Measurements from ENCODE around the gene ZNF248.
A peak's percentile ranks its signal among the peaks of the same experiment; 100 is the strongest.

ZNF248 gene

GRCh38 chr10:37812290-37812689, 45.1 kb downstream of the ZNF248 start:
- no peaks in the 10 kb centered on the region for H3K36me3 ChIP-seq (ENCODE audit: low read depth)
- H3K9me3 ChIP-seq (ENCODE audit: severe bottlenecking), result peaks cover 7% of the 10 kb centered on the region
- ATAC-seq (ENCODE audit: low read depth), result no peak
- H3K27me3 ChIP-seq (ENCODE audit: insufficient read depth, poor library complexity, severe bottlenecking), result no peaks in the 10 kb centered on the region
- no peak for DNase-seq (ENCODE audit: low spot score)
- no peaks in the 10 kb centered on the region for H3K4me1 ChIP-seq (ENCODE audit: insufficient read depth, poor library complexity, severe bottlenecking)
- H3K27ac ChIP-seq (ENCODE audit: poor library complexity, severe bottlenecking), result no peak overlapping the region
- no peak for TF ChIP-seq CTCF (IDR thresholded peaks at IDR 0.05; ENCODE audit: poor library complexity, severe bottlenecking)
- no peak overlapping the region for H3K4me3 ChIP-seq (ENCODE audit: severe bottlenecking)

- DNase-seq (ENCODE audit: low spot score), result no peak
- H3K36me3 ChIP-seq (ENCODE audit: low read depth), result no peaks in the 10 kb centered on the region
- no peak overlapping the region for H3K27ac ChIP-seq (ENCODE audit: poor library complexity, severe bottlenecking)
- ATAC-seq (ENCODE audit: low read depth), result peak; percentile 33; the same call in 1 of the 3 replicates
- no peak overlapping the region for H3K4me3 ChIP-seq (ENCODE audit: severe bottlenecking)
- no peaks in the 10 kb centered on the region for H3K4me1 ChIP-seq (ENCODE audit: insufficient read depth, poor library complexity, severe bottlenecking)
- no peak for TF ChIP-seq CTCF (IDR thresholded peaks at IDR 0.05; ENCODE audit: poor library complexity, severe bottlenecking)
- no peaks in the 10 kb centered on the region for H3K27me3 ChIP-seq (ENCODE audit: insufficient read depth, poor library complexity, severe bottlenecking)
- no peaks in the 10 kb centered on the region for H3K9me3 ChIP-seq (ENCODE audit: severe bottlenecking)
Observed at GRCh38 chr10:37803269-37803668, 54.1 kb downstream of the ZNF248 start.

GRCh38 chr10:37801557-37801956, 55.9 kb downstream of the ZNF248 start:
- no peaks in the 10 kb centered on the region for H3K4me1 ChIP-seq (ENCODE audit: insufficient read depth, poor library complexity, severe bottlenecking)
- H3K36me3 ChIP-seq (ENCODE audit: low read depth), result no peaks in the 10 kb centered on the region
- H3K27ac ChIP-seq (ENCODE audit: poor library complexity, severe bottlenecking), result no peak overlapping the region
- no peak for DNase-seq (ENCODE audit: low spot score)
- no peak for TF ChIP-seq CTCF (IDR thresholded peaks at IDR 0.05; ENCODE audit: poor library complexity, severe bottlenecking)
- H3K27me3 ChIP-seq (ENCODE audit: insufficient read depth, poor library complexity, severe bottlenecking), result no peaks in the 10 kb centered on the region
- H3K9me3 ChIP-seq (ENCODE audit: severe bottlenecking), result no peaks in the 10 kb centered on the region
- no peak overlapping the region for H3K4me3 ChIP-seq (ENCODE audit: severe bottlenecking)
- no peak for ATAC-seq (ENCODE audit: low read depth)

- H3K27me3 ChIP-seq (ENCODE audit: insufficient read depth, poor library complexity, severe bottlenecking), result no peaks in the 10 kb centered on the region
- no peak for DNase-seq (ENCODE audit: low spot score)
- H3K9me3 ChIP-seq (ENCODE audit: severe bottlenecking), result no peaks in the 10 kb centered on the region
- no peak for TF ChIP-seq CTCF (IDR thresholded peaks at IDR 0.05; ENCODE audit: poor library complexity, severe bottlenecking)
- no peak overlapping the region for H3K4me3 ChIP-seq (ENCODE audit: severe bottlenecking)
- no peak for ATAC-seq (ENCODE audit: low read depth)
- no peak overlapping the region for H3K27ac ChIP-seq (ENCODE audit: poor library complexity, severe bottlenecking)
- H3K36me3 ChIP-seq (ENCODE audit: low read depth), result no peaks in the 10 kb centered on the region
- H3K4me1 ChIP-seq (ENCODE audit: insufficient read depth, poor library complexity, severe bottlenecking), result no peaks in the 10 kb centered on the region
Observed at GRCh38 chr10:37794305-37794976, 63.0 kb downstream of the ZNF248 start.

- H3K9me3 ChIP-seq (ENCODE audit: severe bottlenecking), result no peaks in the 10 kb centered on the region
- H3K27me3 ChIP-seq (ENCODE audit: insufficient read depth, poor library complexity, severe bottlenecking), result no peaks in the 10 kb centered on the region
- H3K4me3 ChIP-seq (ENCODE audit: severe bottlenecking), result no peak overlapping the region
- no peaks in the 10 kb centered on the region for H3K36me3 ChIP-seq (ENCODE audit: low read depth)
- peak overlapping the region; percentile 32 for H3K27ac ChIP-seq (ENCODE audit: poor library complexity, severe bottlenecking)
- no peaks in the 10 kb centered on the region for H3K4me1 ChIP-seq (ENCODE audit: insufficient read depth, poor library complexity, severe bottlenecking)
- ATAC-seq (ENCODE audit: low read depth) (peak; percentile 98), DNase-seq (ENCODE audit: low spot score) (no peak)
- TF ChIP-seq CTCF (IDR thresholded peaks at IDR 0.05; ENCODE audit: poor library complexity, severe bottlenecking), result no peak
Observed at GRCh38 chr10:37789590-37789989, 67.8 kb downstream of the ZNF248 start.
